Thoracic aorta endothelial cell (primary cell): Measurements from ENCODE around the gene PRAMEF15. TPM values are rescaled to one million over a fixed set of nuclear protein-coding genes. Genes with fewer than 3 reads are reported as not detected.

Experiments
- small RNA-seq: library from RNA; depleted of rRNA; stranded (forward); fragments of <200 nt; gene quantifications from one replicate; pipeline ENCODE3, GENCODE V24; 2012
- total RNA-seq: library from RNA; depleted of rRNA; stranded (reverse); fragments of >200 nt; gene quantifications from 2 replicates; pipeline ENCODE4 v1.2.3, GENCODE V29; 2012

The PRAMEF15 gene
- total RNA-seq: not detected in 2 replicates

GRCh38 chr1:13315281-13315680, at the start of gene PRAMEF15:
Gene PRAMEF15, plus strand, starts transcription at chr1:13315581. Its CDS starts 2,827 bp downstream, at chr1:13318408.

GRCh38 chr1:13285037-13285436, 30.3 kb upstream of the PRAMEF15 start, which contains the start of gene PRAMEF8:
Gene PRAMEF8, minus strand, starts transcription at chr1:13285137. Its CDS starts 1,046 bp downstream, at chr1:13284091.

GRCh38 chr1:13303239-13303638, 12.1 kb upstream of the PRAMEF15 start, which contains the start of gene PRAMEF33:
Gene PRAMEF33, plus strand, starts transcription at chr1:13303539. Its CDS starts 2,416 bp downstream, at chr1:13305955.

GRCh38 chr1:13347034-13347433, 31.7 kb downstream of the PRAMEF15 start, which contains the start of gene PRAMEF14:
Gene PRAMEF14, minus strand, starts transcription at chr1:13347134. Its CDS starts 1,820 bp downstream, at chr1:13345314.

Small RNA genes lying within 50 kb of the gene (small RNA-seq; reads per million reads assigned to genes)
- gene RNU6-771P: not detected

Other genes starting within 250 kb of the PRAMEF15 start
- not detected in 2 replicates for gene PRAMEF25, start 244.8 kb upstream of the PRAMEF15 start, total RNA-seq
- not detected in 2 replicates for gene HNRNPCL2, start 198.7 kb upstream of the PRAMEF15 start, total RNA-seq
- not detected in 2 replicates for gene PRAMEF26, start 159.6 kb upstream of the PRAMEF15 start, total RNA-seq
- gene HNRNPCL4, start 149.9 kb upstream of the PRAMEF15 start, total RNA-seq: not detected in 2 replicates
- gene PRAMEF9, start 143.7 kb upstream of the PRAMEF15 start, total RNA-seq: not detected in 2 replicates
- not detected in 2 replicates for gene PRAMEF13, start 114.2 kb upstream of the PRAMEF15 start, total RNA-seq
- gene PRAMEF18, start 89.4 kb upstream of the PRAMEF15 start, total RNA-seq: not detected in 2 replicates
- not detected in 2 replicates for gene PRAMEF5, start 61.4 kb upstream of the PRAMEF15 start, total RNA-seq
- not detected in 2 replicates for gene PRAMEF8, start 30.4 kb upstream of the PRAMEF15 start, total RNA-seq
- gene PRAMEF33, start 12.0 kb upstream of the PRAMEF15 start, total RNA-seq: not detected in 2 replicates
- gene PRAMEF14, start 31.6 kb downstream of the PRAMEF15 start, total RNA-seq: not detected in 2 replicates
- not detected in 2 replicates for gene PRAMEF19, start 56.4 kb downstream of the PRAMEF15 start, total RNA-seq
- not detected in 2 replicates for gene PRAMEF17, start 74.1 kb downstream of the PRAMEF15 start, total RNA-seq
- gene PRAMEF20, start 94.9 kb downstream of the PRAMEF15 start, total RNA-seq: not detected in 2 replicates
- not detected in 2 replicates for gene LRRC38, start 198.4 kb downstream of the PRAMEF15 start, total RNA-seq